ENCODE measurements around the gene SDCCAG8.

The SDCCAG8 gene

DNA sequence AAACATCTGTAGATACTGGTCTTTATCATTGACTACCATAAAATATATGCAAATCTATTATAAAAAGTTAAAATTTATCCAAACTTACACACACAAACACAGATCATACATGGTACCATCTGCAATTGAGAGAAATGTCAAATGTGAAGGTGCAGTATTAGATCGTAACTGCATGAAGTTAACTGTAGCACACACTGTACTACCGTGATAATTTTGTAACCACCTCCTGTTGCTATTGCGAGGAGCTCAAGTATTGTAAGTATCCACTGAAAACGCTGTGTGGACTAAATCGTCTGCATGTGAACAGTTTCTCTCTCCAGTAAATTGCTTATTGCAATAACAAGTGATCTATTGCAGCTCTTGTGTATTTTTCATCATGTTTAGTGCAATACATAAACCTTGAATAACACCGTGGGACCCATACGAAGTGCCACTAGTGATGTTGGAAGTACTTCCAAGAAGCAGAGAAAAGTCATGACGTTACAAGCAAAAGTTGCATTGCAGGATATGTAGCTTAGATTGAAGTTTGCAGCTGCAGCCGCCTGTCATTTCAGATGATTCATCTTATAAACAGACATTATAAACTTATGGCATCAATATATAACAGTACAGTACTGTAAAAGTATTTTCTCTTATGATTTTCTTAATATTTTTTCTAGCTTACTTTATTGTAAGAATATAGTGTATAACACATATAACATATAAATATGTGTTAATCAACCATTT lies 172.9 kb downstream of the SDCCAG8 start:
- DNase-seq: no peak

DNA sequence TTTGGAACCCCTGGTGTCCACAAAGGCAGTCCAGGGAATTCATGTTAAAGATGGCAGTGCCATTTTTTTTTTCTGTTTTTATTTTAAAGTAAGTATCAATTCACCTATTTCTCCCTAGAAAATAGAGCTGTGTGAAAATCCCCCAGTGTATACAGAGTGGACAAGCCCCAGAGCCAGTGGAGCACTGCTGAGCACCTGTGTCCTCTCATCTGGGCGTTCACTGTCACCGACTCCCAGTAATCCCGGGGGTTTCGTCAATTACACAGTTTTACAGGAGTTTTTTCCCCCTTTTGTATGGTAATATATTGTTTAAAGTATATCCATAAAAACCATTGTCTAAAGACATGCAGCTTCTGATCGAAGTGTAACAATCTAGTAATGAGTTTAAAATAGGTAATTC lies 175.8 kb downstream of the SDCCAG8 start:
- DNase-seq: no peak

DNA sequence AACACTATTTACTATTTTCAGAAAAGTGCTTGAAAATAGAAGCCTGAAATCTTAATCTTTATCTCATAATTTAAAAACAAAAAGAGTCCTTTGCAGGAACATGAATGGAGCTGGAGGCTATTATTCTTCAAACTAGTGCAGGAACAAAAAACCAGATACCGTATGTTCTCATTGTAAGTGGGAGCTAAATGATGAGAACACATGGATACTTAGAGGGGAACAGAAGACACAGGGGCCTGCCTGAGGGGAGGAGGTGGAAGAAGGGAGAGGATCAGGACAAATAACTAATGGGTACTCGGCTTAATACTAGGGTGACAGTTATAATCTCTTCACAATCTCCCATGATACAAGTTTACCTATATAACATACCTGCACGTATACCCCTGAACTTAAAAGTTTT lies 176.3 kb downstream of the SDCCAG8 start:
- no peak for DNase-seq

DNA sequence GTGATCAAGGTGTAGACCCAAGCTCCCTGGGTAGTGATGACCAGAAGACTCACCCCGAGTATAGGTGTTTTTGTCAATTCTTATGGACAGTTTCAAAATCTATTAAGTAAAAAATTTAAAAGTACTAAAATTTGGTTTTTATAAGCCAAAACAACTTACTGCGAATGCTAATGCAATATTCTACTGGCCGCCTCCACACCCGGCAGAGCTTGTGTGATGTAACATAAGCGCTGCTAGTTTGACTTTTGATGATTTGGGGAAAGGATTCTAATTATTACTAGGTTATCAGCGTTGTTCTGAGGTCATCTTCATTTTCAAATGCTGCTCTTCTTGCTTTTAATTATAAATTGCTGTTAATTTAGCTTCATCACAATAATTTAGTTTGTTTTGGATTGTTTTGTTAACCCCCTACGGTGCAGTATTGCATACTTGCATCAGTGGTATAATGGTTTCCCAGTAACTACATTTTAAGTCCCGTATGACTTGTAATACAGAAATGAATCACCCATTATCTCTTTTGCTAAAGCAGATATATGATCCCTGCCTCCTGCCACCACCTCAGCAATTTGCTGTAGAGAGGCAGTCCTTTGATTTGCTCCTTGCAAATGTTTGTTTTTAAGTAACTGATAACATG lies 178.0 kb downstream of the SDCCAG8 start:
- DNase-seq: no peak

DNA sequence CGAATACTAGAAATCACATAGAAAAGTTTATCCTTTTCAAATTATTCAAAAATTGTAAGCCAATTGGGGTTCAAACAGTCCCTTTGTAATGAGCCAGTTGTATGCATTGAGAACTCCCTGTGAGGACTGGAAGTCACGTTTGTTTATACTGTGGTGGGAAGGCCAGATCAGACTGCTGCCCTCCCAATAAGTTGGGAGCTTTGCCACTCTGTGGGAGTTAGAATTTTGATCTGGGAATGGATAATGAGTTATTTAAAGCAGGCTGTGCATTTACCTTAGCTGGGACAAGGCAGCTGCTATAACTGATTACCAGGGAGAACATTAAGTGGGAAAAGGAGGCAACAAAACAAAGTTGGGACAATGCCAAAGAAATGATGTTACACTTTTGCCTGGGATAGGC lies 178.8 kb downstream of the SDCCAG8 start:
- no peak for DNase-seq

DNA sequence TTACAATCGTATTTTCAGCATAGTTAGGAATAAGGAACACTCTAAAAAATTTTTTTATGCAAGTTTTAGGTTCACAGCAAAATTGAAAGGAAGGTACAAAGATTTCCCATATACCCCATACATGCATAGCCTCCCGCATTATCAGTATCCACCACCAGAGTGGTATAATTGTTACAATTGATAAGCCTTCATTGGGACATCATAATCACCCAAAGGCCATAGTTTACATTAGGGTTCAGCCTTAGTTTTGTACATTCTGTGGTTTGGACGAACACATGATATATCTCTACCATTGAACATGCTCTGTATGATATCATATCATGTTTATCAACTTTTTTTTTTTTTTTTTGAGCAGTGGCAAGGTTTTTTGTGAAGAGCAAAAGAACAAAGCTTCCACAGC lies 180.0 kb downstream of the SDCCAG8 start:
- no peak for DNase-seq

DNA sequence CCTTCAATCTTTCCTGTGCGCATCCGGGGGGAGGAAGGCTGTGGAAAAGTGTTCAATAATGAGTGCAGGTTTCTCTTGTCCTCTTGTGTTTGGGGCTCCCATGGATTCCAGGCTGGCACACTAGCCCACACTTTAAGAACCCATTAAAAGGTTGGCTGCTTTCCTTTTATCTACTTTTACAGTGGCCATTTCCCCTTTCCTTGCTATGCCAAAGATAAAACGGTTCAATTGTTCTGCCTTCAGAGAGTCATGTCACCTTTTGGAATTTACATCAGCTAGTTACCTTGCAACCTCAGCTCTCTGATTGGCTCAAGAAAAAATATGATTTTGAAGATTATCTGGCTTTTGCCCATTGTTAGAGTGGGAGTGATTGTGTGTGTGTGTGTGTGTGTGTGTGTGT lies 182.3 kb downstream of the SDCCAG8 start:
- no peak for DNase-seq

DNA sequence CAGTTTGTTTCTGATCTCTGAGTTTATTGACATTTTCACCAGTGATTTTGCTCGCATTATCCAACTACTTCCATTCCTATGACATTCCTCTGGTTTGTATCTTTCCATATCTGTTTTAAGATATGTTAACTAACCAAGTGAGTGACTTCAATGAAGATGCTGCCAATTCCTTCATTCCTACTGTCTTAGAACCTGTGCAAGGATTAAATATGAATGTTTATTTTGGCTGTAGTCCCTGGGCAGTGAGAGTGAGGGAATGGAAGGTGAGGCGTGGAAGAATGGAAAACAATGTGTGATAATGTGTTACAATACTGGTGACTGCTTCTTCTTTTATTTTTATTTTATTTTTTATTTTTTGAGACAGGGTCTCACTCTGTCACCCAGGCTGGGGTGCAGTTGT lies 183.0 kb downstream of the SDCCAG8 start:
- no peak for DNase-seq

DNA sequence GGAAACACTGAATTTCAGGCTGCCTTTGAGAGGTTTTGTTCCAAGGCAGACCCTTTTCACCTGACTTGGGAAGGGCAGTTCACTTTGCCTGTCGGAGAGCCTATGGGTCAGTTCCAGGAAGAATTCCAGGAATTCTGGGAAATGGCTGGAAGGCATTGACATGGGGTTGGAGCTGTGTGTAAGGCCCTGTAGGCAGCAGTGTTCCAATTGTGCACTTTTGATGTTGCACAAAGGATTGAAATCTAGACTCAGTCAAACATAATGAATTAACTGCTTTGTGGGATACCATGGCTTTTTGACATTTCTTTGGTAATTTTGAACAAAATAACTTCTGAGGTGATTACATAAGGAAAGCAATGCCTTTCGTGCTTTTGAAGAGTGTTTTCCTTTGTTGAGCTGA lies 184.6 kb downstream of the SDCCAG8 start:
- no peak for DNase-seq

DNA sequence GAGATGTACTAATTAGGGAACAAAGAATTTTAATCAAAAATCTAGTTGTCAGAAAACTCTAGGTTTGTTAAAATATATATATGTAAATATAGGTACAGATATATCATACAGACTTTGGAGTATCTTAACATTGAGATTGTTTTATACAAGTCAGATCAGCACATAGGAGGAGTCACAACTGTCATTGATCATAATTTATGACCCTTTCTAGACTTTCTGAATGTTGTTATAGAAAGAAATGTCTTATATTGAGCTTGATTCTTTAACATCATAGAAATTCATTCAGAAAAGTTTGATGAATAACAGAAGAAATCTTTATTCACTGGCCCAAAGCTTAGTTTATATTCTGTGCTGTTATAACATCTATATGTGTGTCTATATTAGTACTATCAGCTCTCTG lies 185.8 kb downstream of the SDCCAG8 start:
- no peak for DNase-seq

DNA sequence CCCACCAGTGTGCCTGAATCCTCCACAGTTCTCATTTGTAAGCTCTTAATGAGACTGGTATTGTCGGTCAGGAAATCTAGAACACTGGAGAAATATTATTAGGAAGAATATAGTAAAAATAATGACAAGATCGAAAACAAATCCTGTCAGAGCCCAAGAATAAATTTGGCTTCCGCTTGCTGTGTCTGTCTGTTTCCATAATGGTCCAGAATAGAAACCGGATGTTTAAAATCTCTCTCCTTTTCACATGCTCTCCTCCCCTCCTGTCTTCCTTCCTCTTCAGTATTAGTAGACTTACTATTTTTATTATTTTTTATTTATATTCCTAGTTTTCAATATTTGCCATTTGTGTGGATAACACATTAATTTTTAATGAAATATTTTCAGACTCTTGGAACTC lies 187.7 kb downstream of the SDCCAG8 start:
- no peak for DNase-seq

DNA sequence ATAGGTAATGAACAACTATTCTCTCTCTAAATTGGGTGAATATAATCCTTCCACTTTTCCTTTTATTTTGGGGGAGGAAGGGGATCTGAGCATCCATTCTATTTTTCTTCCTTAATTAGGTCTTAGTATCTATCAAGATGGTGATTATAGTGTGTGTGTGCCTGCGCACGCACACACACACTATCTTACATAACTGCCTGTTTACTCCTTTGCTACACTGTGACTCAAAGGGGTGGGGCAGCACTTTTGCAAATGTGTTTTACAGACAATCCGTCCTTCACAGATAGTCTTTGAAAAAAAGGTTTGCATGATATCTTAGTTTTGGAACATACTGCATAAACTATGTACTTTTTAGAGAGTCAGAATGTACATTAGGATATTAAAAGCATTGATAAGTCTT lies 191.5 kb downstream of the SDCCAG8 start:
- DNase-seq: no peak

DNA sequence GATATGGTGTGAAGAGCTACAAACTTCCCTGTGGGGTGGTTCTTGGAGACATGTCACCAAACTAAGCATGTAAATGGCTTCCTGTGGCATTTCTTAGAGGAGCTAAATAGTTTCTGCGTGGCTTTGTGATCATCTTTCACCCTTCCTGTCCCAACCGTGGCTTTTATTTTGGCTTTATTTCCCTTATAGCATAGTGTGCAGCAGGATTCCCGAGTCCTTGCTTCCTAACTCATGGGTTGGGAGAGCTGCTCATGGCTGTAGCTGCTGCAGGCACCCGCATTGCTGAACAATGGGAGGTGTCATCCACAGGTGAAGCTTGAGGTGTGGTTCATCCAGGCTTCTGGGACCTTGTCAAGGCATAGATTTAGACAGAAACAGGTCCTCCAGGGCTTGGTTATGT lies 192.0 kb downstream of the SDCCAG8 start:
- DNase-seq: no peak

DNA sequence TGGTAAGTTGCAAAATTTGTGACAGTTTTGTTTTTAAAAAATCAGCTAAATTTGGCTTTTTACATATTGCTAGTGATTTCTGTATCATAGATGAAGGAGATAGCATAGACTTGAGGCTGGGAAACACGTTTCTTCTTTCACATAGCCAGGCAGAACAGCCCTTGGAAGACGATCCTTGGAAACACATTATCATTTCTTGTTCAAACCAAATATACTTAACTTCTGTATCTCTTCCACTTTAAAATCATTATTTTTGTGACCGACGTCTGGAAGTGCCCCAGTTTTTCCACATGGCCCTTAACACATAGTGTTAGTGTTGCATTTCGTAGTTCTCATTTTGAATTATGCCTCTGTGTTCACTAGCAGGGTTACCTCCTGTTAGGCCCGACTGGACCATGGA lies 193.5 kb downstream of the SDCCAG8 start:
- DNase-seq: no peak

DNA sequence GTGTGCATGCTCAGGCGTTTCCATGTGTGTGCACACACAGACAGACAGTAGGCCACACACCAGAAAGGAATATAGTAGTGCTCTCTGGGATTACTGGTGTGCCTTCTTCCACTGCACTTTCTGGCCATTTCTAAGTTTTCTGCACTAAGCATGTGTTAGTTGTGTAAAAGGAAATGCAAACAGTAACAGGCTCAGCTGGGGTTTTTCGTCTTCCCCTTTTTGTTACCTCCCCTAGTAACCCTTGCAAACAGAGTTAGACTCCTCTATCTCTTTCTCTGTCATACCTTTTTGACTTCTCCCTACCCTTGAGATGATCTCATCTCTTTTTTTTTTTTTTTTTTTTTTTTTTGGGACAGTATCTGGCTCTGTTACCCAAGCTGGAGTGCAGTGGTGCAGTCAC lies 196.3 kb downstream of the SDCCAG8 start:
- DNase-seq: no peak

DNA sequence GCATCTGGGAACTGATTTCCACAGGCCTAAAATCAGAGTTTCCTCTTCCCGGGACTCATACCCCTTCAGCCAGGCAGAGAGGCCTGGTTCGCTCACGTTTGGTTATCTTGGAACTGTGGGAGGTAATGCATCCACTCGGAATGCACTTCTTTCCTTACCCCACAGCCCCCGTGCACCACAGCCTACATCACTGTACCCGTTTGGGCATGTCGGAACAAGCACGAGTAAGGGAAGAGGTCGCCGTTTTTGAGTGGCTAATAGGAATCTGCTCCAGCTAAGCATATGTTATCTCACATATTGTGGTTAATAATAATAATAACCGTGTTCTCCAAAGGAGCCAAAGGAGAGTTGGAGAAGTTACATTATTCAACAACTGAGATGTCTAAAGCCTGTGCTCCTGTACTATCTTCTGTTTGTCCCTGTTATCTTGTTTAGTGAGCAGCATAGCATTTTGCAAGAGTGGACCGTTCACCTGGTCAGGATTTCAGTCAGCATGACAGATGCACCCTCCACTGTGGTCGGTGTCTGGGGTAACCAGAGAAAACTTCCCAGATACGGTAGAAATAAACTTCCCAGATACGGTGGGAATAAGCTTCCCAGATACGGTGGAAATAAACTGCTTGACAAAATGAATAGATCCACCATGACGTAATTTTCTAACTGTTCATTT lies 198.6 kb downstream of the SDCCAG8 start:
- DNase-seq: no peak

DNA sequence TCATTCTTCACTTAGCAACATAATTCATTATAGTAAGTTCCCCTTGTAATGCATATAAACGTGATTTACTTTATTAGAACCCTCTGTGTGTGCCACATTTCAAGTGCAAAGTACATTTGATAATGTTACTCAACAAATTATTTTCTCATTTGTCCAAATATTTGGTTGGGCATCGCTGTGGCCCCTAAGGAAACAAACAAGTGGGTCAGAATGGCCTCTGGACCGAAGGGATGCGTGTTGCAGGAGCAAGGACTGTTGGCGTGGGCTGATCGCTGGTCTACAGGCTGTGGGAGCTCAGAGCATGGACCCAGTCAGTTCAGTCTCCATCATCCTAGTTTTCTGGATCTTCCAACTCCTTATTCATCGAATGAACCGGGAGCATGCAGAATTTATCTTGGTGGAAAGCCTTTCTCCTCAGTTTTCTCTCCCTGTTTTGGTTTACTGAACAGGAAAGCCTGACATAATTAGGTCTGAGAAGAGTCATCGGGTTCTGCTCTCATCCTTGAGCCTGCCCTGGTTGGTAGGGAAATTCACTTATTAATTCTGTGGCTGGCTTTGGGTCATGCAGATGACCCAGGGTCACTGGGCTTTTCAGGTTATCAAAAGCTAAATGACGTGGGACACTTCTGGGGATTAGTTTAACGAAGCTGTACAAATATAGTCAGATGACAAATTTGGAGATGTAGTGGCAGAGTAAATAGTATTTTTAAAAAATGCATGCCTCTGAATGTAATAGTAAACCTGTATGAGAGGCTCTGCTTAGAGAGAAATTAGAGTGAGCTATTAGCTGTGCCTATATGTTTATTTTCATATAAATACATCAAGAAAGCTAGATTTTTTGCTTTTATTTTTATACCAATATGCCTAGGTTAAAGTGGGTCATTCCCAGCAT lies 200.2 kb downstream of the SDCCAG8 start:
- DNase-seq: no peak

DNA sequence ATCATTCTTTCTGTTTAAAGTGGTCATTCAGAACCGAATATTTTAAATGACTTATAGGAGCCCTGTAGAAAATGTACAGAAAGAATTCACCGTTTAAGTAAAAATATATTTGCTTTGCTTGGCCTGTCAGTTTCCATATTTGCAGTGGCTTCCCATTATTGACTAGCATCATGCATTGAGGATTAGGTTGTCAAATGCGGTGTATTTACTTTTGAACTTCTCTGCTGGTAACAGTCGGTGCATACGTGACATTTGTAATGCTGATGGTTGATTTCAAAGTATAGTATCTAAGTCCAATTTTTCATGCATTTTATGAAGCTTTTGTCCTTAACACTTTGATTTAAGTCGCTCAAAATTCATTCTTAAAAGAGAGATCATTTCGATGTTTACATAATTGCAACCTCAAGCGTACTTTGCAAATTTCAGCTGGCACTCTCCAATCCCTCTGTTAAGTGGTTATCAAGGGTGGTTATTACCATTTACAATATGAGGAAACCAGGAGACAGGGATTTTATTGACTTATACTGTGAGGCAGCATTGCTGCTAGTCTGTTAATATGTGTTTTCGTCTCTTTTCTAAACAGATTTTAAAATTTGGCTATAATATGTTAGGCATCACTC lies 201.6 kb downstream of the SDCCAG8 start:
- DNase-seq: no peak

DNA sequence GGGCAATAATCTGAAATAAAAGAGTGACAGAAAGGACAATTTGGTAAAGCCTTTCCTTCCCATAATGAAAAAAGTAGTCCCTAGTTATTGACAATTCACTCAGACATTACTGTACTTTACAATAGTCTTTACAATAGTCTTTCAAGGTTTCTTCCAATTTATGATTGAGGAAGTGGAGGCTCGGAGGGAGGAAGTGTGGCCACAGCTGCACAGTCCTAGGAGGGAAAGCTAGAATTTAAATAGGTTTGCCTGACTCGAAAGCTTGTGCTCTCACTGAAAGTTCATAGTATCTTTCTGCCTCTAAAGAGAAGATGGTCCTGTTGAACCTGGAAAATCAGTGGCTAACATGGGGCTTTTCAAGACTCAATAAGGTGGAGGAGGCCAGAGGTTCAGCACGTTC lies 203.2 kb downstream of the SDCCAG8 start:
- no peak for DNase-seq

DNA sequence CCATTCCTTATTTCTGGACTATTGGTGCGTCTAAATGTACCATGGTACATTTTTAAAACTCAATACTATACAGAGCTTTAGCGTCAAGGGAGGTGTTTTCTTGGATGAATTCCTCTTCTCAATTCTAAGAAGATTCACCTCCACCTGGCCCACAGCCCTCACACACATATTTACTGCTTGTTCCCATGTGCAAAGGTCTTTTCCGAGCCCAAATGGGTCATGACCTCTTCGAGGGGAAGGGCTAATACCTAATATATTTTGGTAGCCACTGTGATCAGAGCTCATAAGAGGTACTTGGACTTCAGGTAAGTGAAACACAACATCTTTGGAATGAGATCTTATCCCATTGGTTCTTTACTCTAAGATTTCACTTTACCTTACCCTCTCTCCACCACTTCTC lies 205.9 kb downstream of the SDCCAG8 start:
- no peak for DNase-seq

DNA sequence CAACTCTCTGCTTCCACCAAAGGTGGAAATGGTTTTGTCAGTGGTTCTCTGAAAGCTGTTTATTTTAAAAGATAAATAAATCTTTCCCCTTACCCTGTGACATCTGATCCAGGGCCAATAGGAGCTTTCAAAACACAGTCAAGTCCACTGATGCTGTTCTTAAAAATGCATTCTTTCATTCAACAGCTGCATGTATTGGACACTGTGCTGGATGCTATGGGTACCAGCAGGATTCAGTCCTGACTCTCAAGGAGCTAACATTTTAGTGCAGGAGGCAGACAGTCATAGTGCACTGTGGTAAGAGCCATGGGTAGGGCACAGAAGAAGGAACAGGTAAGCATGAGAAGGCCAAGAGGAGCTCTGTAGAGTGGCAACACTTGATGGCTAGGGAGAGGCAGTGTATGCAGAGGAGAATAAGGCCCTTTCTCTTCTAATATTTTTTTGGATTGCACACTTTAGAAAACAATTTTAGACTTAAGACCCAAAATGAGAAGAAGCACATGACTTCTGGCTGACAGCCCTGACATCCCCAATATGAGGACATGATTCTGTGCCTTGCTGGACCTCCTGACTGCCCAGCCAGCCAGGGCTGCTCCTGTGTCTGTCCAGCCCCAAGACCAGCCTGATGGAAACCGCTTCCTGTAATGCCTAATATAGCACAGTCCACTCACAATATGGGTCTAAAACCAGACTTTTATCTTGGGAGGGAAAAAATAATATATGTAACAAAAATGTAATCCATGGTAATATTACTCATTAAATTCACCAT lies 207.3 kb downstream of the SDCCAG8 start:
- DNase-seq: no peak

DNA sequence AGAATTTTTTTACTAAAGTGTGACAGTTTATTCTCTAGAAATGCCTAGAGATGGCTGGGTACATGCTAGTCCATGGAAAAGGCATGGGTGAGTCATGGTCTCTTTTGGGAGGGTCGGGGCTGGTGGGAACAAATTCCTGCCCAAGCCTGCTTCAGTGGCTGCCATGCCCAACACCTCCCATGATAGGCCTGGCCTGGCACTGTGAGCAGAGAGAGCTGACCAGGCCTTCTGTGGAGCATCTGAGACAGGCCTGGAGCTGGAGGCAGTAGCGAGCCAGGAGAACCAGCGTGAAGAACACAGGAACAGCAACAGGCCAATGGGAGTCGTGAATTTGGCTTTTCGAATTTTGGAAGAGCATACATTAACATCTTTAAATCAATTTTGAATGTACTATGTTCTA lies 209.2 kb downstream of the SDCCAG8 start:
- no peak for DNase-seq

Measured in COR-L47 (cell line).